ENCODE data around the gene KLHL21. TPM values are rescaled to one million over a fixed set of nuclear protein-coding genes. Genes with fewer than 3 reads are reported as not detected.
A peak's percentile ranks its signal among the peaks of the same experiment; 100 is the strongest.

KLHL21 gene
- total RNA-seq, 4 donors from 2014 or later = 105 to 125 (median 118) TPM

DNA sequence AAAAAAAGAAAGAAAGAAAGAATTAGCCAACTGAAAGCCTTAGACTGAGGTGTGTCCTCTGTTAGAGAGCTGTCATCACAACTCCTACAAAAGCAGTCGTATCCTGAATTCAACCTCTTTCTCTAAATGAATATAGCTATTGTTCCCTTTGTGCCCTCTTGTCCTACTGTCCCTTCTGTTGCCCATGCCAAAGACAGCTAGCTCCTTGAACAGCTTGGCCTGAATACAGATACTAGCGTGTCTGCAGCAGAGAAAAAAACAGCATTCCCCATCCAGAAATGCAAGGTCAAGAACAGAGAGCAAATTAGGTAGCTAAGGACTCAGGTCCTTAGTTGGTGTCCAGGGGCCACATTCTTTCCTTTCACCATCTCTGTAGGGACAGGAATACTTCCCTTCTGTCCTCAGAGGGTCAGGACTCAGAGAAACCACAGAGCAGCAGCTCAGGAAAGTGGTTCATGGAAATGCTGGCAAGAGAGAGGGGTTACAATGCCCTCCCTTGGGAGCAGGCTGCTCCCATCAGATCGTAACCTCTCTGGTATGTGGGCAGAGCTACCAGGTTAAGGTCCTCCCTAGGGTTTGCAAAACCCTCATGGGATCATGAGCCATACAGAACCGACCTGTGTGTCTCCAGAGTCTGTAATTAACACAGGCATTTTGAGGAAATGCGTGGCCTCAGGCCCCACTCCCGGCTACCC lies 24.7 kb downstream of the KLHL21 start:
- H3K9me3 ChIP-seq = no peaks in the 10 kb centered on the region
- H3K27me3 ChIP-seq = no peaks in the 10 kb centered on the region
- 79% methylated on average over 4 of the region's 6 CpGs for WGBS
- no peak overlapping the region for H3K4me3 ChIP-seq
- DNase-seq (ENCODE audit: low spot score in 2 of 2) = no peak
- peak overlapping the region; percentile 37 for H3K27ac ChIP-seq
- no peaks in the 10 kb centered on the region for H3K36me3 ChIP-seq
- no peak for TF ChIP-seq EP300 (IDR thresholded peaks at IDR 0.05)
- no peak for TF ChIP-seq POLR2AphosphoS5 (IDR thresholded peaks at IDR 0.05)
- no peak for TF ChIP-seq POLR2A (IDR thresholded peaks at IDR 0.05)
- TF ChIP-seq, protein P1, sequence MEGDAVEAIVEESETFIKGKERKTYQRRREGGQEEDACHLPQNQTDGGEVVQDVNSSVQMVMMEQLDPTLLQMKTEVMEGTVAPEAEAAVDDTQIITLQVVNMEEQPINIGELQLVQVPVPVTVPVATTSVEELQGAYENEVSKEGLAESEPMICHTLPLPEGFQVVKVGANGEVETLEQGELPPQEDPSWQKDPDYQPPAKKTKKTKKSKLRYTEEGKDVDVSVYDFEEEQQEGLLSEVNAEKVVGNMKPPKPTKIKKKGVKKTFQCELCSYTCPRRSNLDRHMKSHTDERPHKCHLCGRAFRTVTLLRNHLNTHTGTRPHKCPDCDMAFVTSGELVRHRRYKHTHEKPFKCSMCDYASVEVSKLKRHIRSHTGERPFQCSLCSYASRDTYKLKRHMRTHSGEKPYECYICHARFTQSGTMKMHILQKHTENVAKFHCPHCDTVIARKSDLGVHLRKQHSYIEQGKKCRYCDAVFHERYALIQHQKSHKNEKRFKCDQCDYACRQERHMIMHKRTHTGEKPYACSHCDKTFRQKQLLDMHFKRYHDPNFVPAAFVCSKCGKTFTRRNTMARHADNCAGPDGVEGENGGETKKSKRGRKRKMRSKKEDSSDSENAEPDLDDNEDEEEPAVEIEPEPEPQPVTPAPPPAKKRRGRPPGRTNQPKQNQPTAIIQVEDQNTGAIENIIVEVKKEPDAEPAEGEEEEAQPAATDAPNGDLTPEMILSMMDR (IDR thresholded peaks at IDR 0.05) = no peak
- H3K4me1 ChIP-seq = peaks cover 33% of the 10 kb centered on the region

DNA sequence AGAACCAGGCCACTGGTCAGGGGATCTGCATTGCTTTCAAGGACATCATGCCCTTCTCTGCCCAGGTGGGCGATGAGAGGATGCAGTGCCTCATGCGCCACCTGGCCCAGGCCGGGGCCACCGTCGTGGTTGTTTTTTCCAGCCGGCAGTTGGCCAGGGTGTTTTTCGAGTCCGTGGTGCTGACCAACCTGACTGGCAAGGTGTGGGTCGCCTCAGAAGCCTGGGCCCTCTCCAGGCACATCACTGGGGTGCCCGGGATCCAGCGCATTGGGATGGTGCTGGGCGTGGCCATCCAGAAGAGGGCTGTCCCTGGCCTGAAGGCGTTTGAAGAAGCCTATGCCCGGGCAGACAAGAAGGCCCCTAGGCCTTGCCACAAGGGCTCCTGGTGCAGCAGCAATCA lies 27.9 kb downstream of the KLHL21 start:
- H3K27me3 ChIP-seq = no peaks in the 10 kb centered on the region
- H3K4me1 ChIP-seq = peaks cover 9% of the 10 kb centered on the region
- H3K9me3 ChIP-seq = no peaks in the 10 kb centered on the region
- DNase-seq (ENCODE audit: low spot score in 2 of 2) = no peak
- no peak overlapping the region for H3K4me3 ChIP-seq
- TF ChIP-seq EP300 (IDR thresholded peaks at IDR 0.05) (no peak), POLR2AphosphoS5 (IDR thresholded peaks at IDR 0.05) (no peak), POLR2A (IDR thresholded peaks at IDR 0.05) (no peak)
- TF ChIP-seq, protein P1 (IDR thresholded peaks at IDR 0.05) = no peak
- H3K27ac ChIP-seq = no peak overlapping the region
- WGBS = 83% methylated on average over 5 of the region's 14 CpGs
- H3K36me3 ChIP-seq = no peaks in the 10 kb centered on the region

DNA sequence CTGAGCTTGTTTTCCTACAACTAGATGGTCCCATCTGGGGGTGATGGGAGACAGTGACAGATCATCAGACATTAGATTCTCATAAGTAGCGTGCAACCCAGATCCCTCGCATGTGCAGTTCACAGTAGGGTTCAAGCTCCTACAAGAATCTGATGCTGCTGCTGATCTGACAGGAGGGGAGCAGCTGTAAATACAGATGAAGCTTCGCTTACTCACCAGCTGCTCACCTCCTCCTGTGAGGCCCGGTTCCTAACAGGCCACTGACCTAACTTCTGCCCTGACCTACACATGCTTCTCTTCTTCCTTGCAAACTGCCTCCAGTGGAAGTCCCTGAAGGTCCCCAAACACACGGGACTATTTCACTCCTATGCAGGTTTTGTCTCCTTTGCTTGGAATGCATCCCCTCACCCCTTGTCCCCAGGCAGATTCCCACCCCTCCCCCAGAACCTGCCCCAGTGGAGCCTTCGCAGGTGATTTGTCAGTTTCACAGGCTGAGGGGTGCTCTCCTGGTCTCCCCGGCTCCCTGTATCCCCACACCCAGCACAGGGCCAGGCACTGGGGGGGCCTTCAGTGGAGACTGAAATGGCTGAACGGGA lies 28.5 kb downstream of the KLHL21 start:
- WGBS = 79% methylated on average over 8 of the region's 8 CpGs
- Histone ChIP-seq H3K36me3 (no peaks in the 10 kb centered on the region), H3K27ac (no peak overlapping the region), H3K9me3 (no peaks in the 10 kb centered on the region), H3K27me3 (no peaks in the 10 kb centered on the region), H3K4me3 (no peak overlapping the region), H3K4me1 (peaks cover 5% of the 10 kb centered on the region)
- TF ChIP-seq POLR2A (IDR thresholded peaks at IDR 0.05) = no peak
- TF ChIP-seq, protein P1 (IDR thresholded peaks at IDR 0.05) = no peak
- TF ChIP-seq POLR2AphosphoS5 (IDR thresholded peaks at IDR 0.05) = no peak
- no peak for TF ChIP-seq EP300 (IDR thresholded peaks at IDR 0.05)
- DNase-seq (ENCODE audit: low spot score in 2 of 2) = no peak

DNA sequence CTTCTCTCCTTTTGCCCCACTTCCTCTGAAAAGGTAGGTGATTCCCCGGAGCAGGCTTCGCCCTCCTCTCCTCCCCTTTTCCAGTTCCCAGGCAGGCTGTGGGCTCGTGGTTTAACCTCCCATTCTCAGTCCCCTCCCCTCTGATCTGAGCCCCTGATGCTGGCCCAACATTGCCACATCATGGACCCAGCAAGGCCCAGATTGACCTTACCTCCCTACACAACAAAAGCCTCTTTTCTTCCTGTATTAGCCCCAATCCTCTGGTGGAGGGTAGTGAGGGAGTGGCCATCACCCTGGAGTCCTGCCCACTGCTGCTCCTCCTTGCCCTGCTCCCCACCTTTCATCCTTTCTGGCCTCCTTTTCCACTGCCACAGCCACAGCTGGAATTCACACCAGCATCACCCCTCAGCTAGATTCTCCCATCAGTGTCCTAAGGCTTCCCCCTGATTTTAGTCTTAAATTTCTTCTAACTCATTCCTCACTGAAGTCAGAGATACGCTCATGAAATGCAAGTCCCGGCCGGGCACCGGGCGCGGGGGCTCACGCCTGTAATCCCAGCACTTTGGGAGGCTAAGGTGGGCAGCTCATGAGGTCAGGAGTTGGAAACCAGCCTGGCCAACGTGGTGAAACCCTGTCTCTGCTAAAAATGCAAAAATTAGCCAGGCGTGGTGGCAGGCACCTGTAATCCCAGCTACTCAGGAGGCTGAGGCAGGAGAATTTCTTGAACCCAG lies 29.9 kb downstream of the KLHL21 start:
- no peak for DNase-seq (ENCODE audit: low spot score in 2 of 2)
- Histone ChIP-seq H3K4me1 (no peaks in the 10 kb centered on the region), H3K27ac (no peak overlapping the region), H3K4me3 (no peak overlapping the region), H3K36me3 (no peaks in the 10 kb centered on the region), H3K27me3 (no peaks in the 10 kb centered on the region), H3K9me3 (no peaks in the 10 kb centered on the region)
- no peak for TF ChIP-seq POLR2AphosphoS5 (IDR thresholded peaks at IDR 0.05)
- no peak for TF ChIP-seq POLR2A (IDR thresholded peaks at IDR 0.05)
- TF ChIP-seq EP300 (IDR thresholded peaks at IDR 0.05) = no peak
- TF ChIP-seq, protein P1 (IDR thresholded peaks at IDR 0.05) = no peak
- WGBS = 72% methylated on average over 12 of the region's 12 CpGs

DNA sequence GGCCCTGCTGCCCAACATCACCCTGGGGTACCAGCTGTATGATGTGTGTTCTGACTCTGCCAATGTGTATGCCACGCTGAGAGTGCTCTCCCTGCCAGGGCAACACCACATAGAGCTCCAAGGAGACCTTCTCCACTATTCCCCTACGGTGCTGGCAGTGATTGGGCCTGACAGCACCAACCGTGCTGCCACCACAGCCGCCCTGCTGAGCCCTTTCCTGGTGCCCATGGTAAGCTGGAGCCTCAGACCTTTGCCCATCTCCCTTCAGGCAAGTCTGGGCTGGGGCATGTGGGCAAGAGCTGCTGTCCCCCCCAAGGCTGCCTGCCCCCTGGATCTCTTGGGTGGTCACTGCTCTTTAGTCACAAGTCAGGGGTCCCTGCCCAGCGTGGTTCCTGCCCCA lies 31.7 kb downstream of the KLHL21 start:
- WGBS = 73% methylated on average over 5 of the region's 5 CpGs
- DNase-seq (ENCODE audit: low spot score in 2 of 2) = no peak
- no peak for TF ChIP-seq EP300 (IDR thresholded peaks at IDR 0.05)
- H3K9me3 ChIP-seq = no peaks in the 10 kb centered on the region
- peaks cover 2% of the 10 kb centered on the region for H3K27me3 ChIP-seq
- H3K4me3 ChIP-seq = no peak overlapping the region
- no peak overlapping the region for H3K27ac ChIP-seq
- H3K4me1 ChIP-seq = no peaks in the 10 kb centered on the region
- H3K36me3 ChIP-seq = no peaks in the 10 kb centered on the region
